ENCODE measurements around the gene SLC22A1.
A peak's percentile ranks its signal among the peaks of the same experiment; 100 is the strongest.
"Not testable (repeated sequence)": the region's sequence is repeated elsewhere in the genome, so short reads cannot be mapped to it uniquely, and the experiment has no call there.

Gene SLC22A1

GRCh38 chr6:160093946-160094345 lies 27.7 kb upstream of the SLC22A1 start:
- DNase-seq (ENCODE audit: low read depth) = no peak

GRCh38 chr6:160095146-160095845 lies 26.3 kb upstream of the SLC22A1 start:
- no peak for DNase-seq (ENCODE audit: low read depth)

- DNase-seq (ENCODE audit: low read depth) = no peak
These were observed 20.1 kb upstream of the SLC22A1 start for GRCh38 chr6:160101277-160102205.

- DNase-seq (ENCODE audit: low read depth) = no peak
These were observed 19.2 kb upstream of the SLC22A1 start for GRCh38 chr6:160102399-160102798.

GRCh38 chr6:160102956-160103824 lies 18.4 kb upstream of the SLC22A1 start:
- peak; percentile 55 for DNase-seq (ENCODE audit: low read depth)

- no peak for DNase-seq (ENCODE audit: low read depth)
These were observed 17.9 kb upstream of the SLC22A1 start for GRCh38 chr6:160103825-160104100.

- no peak for DNase-seq (ENCODE audit: low read depth)
These were observed 16.6 kb upstream of the SLC22A1 start for GRCh38 chr6:160104821-160105517.

- no peak for DNase-seq (ENCODE audit: low read depth)
These were observed 15.6 kb upstream of the SLC22A1 start for GRCh38 chr6:160106010-160106409.

- peak; percentile 21 for DNase-seq (ENCODE audit: low read depth)
These were observed 14.9 kb upstream of the SLC22A1 start for GRCh38 chr6:160106701-160107100.

GRCh38 chr6:160108077-160108476 lies 13.5 kb upstream of the SLC22A1 start:
- DNase-seq (ENCODE audit: low read depth) = no peak

- DNase-seq (ENCODE audit: low read depth) = no peak
These were observed 11.0 kb upstream of the SLC22A1 start for GRCh38 chr6:160110586-160111123.

- DNase-seq (ENCODE audit: low read depth) = no peak
These were observed 9.8 kb upstream of the SLC22A1 start for GRCh38 chr6:160111806-160112205.

- no peak for DNase-seq (ENCODE audit: low read depth)
These were observed 8.9 kb upstream of the SLC22A1 start for GRCh38 chr6:160112628-160113299.

- DNase-seq (ENCODE audit: low read depth) = not testable (repeated sequence)
These were observed 7.1 kb upstream of the SLC22A1 start for GRCh38 chr6:160114536-160114935.

GRCh38 chr6:160115421-160115820 lies 6.2 kb upstream of the SLC22A1 start:
- no peak for DNase-seq (ENCODE audit: low read depth)

- no peak for DNase-seq (ENCODE audit: low read depth)
These were observed 5.2 kb upstream of the SLC22A1 start for GRCh38 chr6:160116411-160116810.

- no peak for DNase-seq (ENCODE audit: low read depth)
These were observed 4.5 kb upstream of the SLC22A1 start for GRCh38 chr6:160117137-160117536.

GRCh38 chr6:160118620-160119229 lies 2.9 kb upstream of the SLC22A1 start:
- no peak for DNase-seq (ENCODE audit: low read depth)

GRCh38 chr6:160120087-160120486 lies 1.5 kb upstream of the SLC22A1 start:
- DNase-seq (ENCODE audit: low read depth) = no peak

- no peak for DNase-seq (ENCODE audit: low read depth)
These were observed 366 bp downstream of the SLC22A1 start for GRCh38 chr6:160121981-160122380.

- DNase-seq (ENCODE audit: low read depth) = no peak
These were observed 1.1 kb downstream of the SLC22A1 start for GRCh38 chr6:160122744-160123143.
